HCT116 (cell line): Measurements from ENCODE around the gene NABP1. TPM values are rescaled to one million over a fixed set of nuclear protein-coding genes. Genes with fewer than 3 reads are reported as not detected.
A peak's percentile ranks its signal among the peaks of the same experiment; 100 is the strongest.

ENCODE experiments used
- ATAC-seq: fragments of 200-7000 bp; cut with Tn5 transposase; 2 replicates; pipeline ENCODE4 v1.9.1; 2020; ENCODE audit warnings: mild to moderate bottlenecking, moderate library complexity
- BruUV-seq: library from RNA; stranded (reverse); fragments of 400-500 nt; replicated peaks from 2 replicates; lab custom pipeline; 2021; lab: Mats Ljungman, UMichigan
- CTCF ChIA-PET: fragments of 300-600 bp; sonication (Branson Sonifier 250); formaldehyde crosslinking; loops from one replicate; lab custom pipeline; 2021; ENCODE audit warnings: antibody characterized with exemption; lab: Charles Lee
- POLR2A ChIA-PET: fragments of 300-600, 350-600 bp; sonication (Branson Sonifier 250); formaldehyde crosslinking; loops from one replicate; lab custom pipeline; 2021; ENCODE audit warnings: antibody characterized with exemption; lab: Charles Lee
- RAD21 ChIA-PET, 2 experiments: fragments of 300-600 bp; sonication (Branson Sonifier 250); formaldehyde crosslinking; loops; one replicate each; lab custom pipeline; 2023; ENCODE audit warnings: low total read pairs in 2 of 2; ENCODE audit not compliant: uncharacterized antibody in 2 of 2, unreplicated experiment in 2 of 2, low non-redundant PET in 1 of 2; lab: Charles Lee
- DNase-seq: peaks from one replicate; pipeline ENCODE4 v3.0.0-alpha.2; 2010; ENCODE audit warnings: low read depth, low spot score
- H2AFZ ChIP-seq: fragments of 200-600 bp; shearing (Covaris generic), sonication (generic); 2 replicates; pipeline ENCODE4 v1.6.1; 2017; ENCODE audit warnings: low read depth, mixed run types, mixed read lengths, antibody characterized with exemption, low read length; ENCODE audit not compliant: poor library complexity, severe bottlenecking
- H3K27ac ChIP-seq: 2 replicates; pipeline ENCODE4 v1.5.1; 2012; ENCODE audit warnings: low read depth, low read length
- H3K27me3 ChIP-seq: fragments of 200-600 bp; sonication (generic); 2 replicates; pipeline ENCODE4 v1.6.1; 2016; ENCODE audit warnings: mixed run types, low read length, mixed read lengths; ENCODE audit not compliant: insufficient read depth
- H3K36me3 ChIP-seq, 2 experiments: fragments of 200-500 bp in 1 of 2; fragments of 200-600 bp in 1 of 2; sonication (Bioruptor generic) in 1 of 2; sonication (generic) in 1 of 2; 2 replicates each; pipeline versions ENCODE4 v1.5.1 to v1.6.1; 2014 to 2016; ENCODE audit warnings: low read length in 2 of 2, inconsistent platforms in 1 of 2, mixed read lengths in 1 of 2, mixed run types in 1 of 2; ENCODE audit not compliant: insufficient read depth in 2 of 2, control insufficient read depth in 1 of 2
- H3K4me1 ChIP-seq, 2 experiments: fragments of 200-600 bp in 1 of 2; sonication (generic) in 1 of 2; 2 replicates each; pipeline versions ENCODE4 v1.5.1 to v1.6.1; 2012 to 2017; ENCODE audit warnings: low read length in 2 of 2, inconsistent platforms in 1 of 2, mild to moderate bottlenecking in 1 of 2, mixed read lengths in 1 of 2, mixed run types in 1 of 2, moderate library complexity in 1 of 2; ENCODE audit not compliant: insufficient read depth in 2 of 2, control insufficient read depth in 1 of 2
- H3K4me2 ChIP-seq: fragments of 200-600 bp; sonication (generic); 2 replicates; pipeline ENCODE4 v1.6.1; 2017; ENCODE audit warnings: mixed run types, low read length, mixed read lengths
- H3K4me3 ChIP-seq, 2 experiments: fragments of 200-600 bp in 1 of 2; sonication (generic) in 1 of 2; replicated peaks in 1 of 2; 2 replicates each; pipeline ENCODE4 v1.5.1; 2011 to 2016; ENCODE audit warnings: low read length in 2 of 2, control low read depth in 1 of 2, low read depth in 1 of 2, mild to moderate bottlenecking in 1 of 2, mixed read lengths in 1 of 2, mixed run types in 1 of 2
- H3K79me2 ChIP-seq: fragments of 200-600 bp; sonication (generic); 2 replicates; pipeline ENCODE4 v1.6.1; 2017; ENCODE audit warnings: mild to moderate bottlenecking, mixed run types, low read length, moderate library complexity, mixed read lengths; ENCODE audit not compliant: insufficient read depth
- H3K9ac ChIP-seq: fragments of 200-600 bp; sonication (generic); 2 replicates; pipeline ENCODE4 v1.6.1; 2016; ENCODE audit warnings: low read length, mixed read lengths
- H3K9me2 ChIP-seq: fragments of 200-600 bp; sonication (generic), shearing (Covaris generic); 2 replicates; pipeline ENCODE4 v1.6.1; 2017; ENCODE audit warnings: mixed run types, mild to moderate bottlenecking, moderate library complexity; ENCODE audit not compliant: insufficient read depth
- H3K9me3 ChIP-seq, 2 experiments: fragments of 200-500 bp in 1 of 2; fragments of 200-600 bp in 1 of 2; sonication (Bioruptor generic) in 1 of 2; sonication (generic) in 1 of 2; 2 replicates each; pipeline ENCODE4 v1.6.1; 2014 to 2017; ENCODE audit warnings: low read length in 2 of 2, mixed read lengths in 2 of 2, inconsistent platforms in 1 of 2, low read depth in 1 of 2, mild to moderate bottlenecking in 1 of 2, mixed run types in 1 of 2, moderate library complexity in 1 of 2; ENCODE audit not compliant: control insufficient read depth in 1 of 2, insufficient read depth in 1 of 2
- H4K20me1 ChIP-seq: fragments of 200-600 bp; sonication (generic), shearing (Covaris generic); 2 replicates; pipeline ENCODE4 v1.6.1; 2017; ENCODE audit warnings: mixed run types, mild to moderate bottlenecking, moderate library complexity; ENCODE audit not compliant: insufficient read depth
- CBX3 ChIP-seq: IDR thresholded peaks from 2 replicates; pipeline ENCODE4 v1.6.1; 2012; ENCODE audit warnings: low read depth
- CEBPB ChIP-seq: IDR thresholded peaks from 2 replicates; pipeline ENCODE4 v1.6.1; 2012; ENCODE audit warnings: low read depth
- EGR1 ChIP-seq: IDR thresholded peaks from 2 replicates; pipeline ENCODE4 v1.6.1; 2012; ENCODE audit warnings: low read depth
- EZH2phosphoT487 ChIP-seq: fragments of 200-600 bp; IDR thresholded peaks from 2 replicates; pipeline ENCODE4 v1.6.1; 2018; ENCODE audit warnings: antibody characterized with exemption, borderline replicate concordance
- FOSL1 ChIP-seq: IDR thresholded peaks from 2 replicates; pipeline ENCODE4 v1.6.1; 2012; ENCODE audit warnings: low read depth
- JUND ChIP-seq: IDR thresholded peaks from 2 replicates; pipeline ENCODE4 v1.6.1; 2012
- POLR2A ChIP-seq: IDR thresholded peaks from 2 replicates; pipeline ENCODE4 v1.7.0; 2011; ENCODE audit warnings: borderline replicate concordance; ENCODE audit not compliant: insufficient read depth, insufficient read length; ENCODE audit errors: extremely low read depth
- RAD21 ChIP-seq: IDR thresholded peaks from 2 replicates; pipeline ENCODE4 v1.6.1; 2012; ENCODE audit warnings: low read depth, mild to moderate bottlenecking
- SP1 ChIP-seq: IDR thresholded peaks from 2 replicates; pipeline ENCODE4 v1.6.1; 2012; ENCODE audit warnings: low read depth
- SRF ChIP-seq: IDR thresholded peaks from 2 replicates; pipeline ENCODE4 v1.6.1; 2012; ENCODE audit warnings: low read depth
- TCF7L2 ChIP-seq: IDR thresholded peaks from 2 replicates; pipeline ENCODE4 v1.7.0; 2011; ENCODE audit warnings: borderline replicate concordance, inconsistent platforms; ENCODE audit not compliant: insufficient read depth, insufficient read length; ENCODE audit errors: extremely low read depth
- ZNF274 ChIP-seq: fragments of 200-500 bp; sonication (Bioruptor generic); IDR thresholded peaks from 2 replicates; pipeline ENCODE4 v1.6.1; 2014; ENCODE audit warnings: mild to moderate bottlenecking, low read depth, low read length, inconsistent platforms
- intact Hi-C: fragments of 100-400 bp; cut with micrococcal nuclease; formaldehyde crosslinking; loops from 2 replicates; pipeline ENCODE4 v1.10.0; 2022
- total RNA-seq: library from RNA; stranded (reverse); gene quantifications from one replicate; pipeline ENCODE4 v1.2.1, GENCODE V29; 2021; ENCODE audit not compliant: unreplicated experiment

NABP1 gene
- total RNA-seq, 1 experiment from 2014 or later, result 39.3 TPM

- DNase-seq (peak; percentile 13), ATAC-seq (peak; percentile 69)
- Histone ChIP-seq H3K27ac (peak overlapping the region; percentile 49; the same call in 1 of the 2 replicates), H4K20me1 (no peaks in the 10 kb centered on the region), H2AFZ (peak overlapping the region; percentile 49), H3K27me3 (no peaks in the 10 kb centered on the region), H3K79me2 (no peaks in the 10 kb centered on the region), H3K9ac (peak overlapping the region; percentile 43), H3K36me3 (no peaks in the 10 kb centered on the region), H3K4me1 (peaks cover 35 to 48% of the 10 kb centered on the region in 2 experiments), H3K4me3 (peak overlapping the region in 1 of 2 experiments; percentile 44; a peak in 2 of 4 replicates), H3K4me2 (peak overlapping the region; percentile 82), H3K9me3 (no peaks in the 10 kb centered on the region), H3K9me2 (no peaks in the 10 kb centered on the region)
- ChIA-PET CTCF (no interaction called here), POLR2A (interaction anchor here (1.6 kb wide), 1 partner anchor 42 kb away, joined by 5 read pairs; the partner anchor contains the start of gene NABP1), RAD21 (no interaction called here)
- no TSS peak for BruUV-seq
- TF ChIP-seq RAD21, result no peak
- no peak for TF ChIP-seq EZH2phosphoT487
- no peak for TF ChIP-seq CBX3
- no peak for TF ChIP-seq EGR1
- TF ChIP-seq FOSL1, result no peak
- no peak for TF ChIP-seq POLR2A
- no peak for TF ChIP-seq CEBPB
- intact Hi-C loops, result no loop called here
Observed at GRCh38 chr2:191635333-191636234, 42.4 kb upstream of the NABP1 start.

- CTCF ChIA-PET, result no interaction called here
- H3K9me2 ChIP-seq, result no peaks in the 10 kb centered on the region
- TF ChIP-seq ZNF274 (no peak), FOSL1 (peak; percentile 73), TCF7L2 (peak; percentile 75), SRF (0 out of 2 replicates have a peak, but pooled peaks have one; percentile 17), CBX3 (peak; percentile 39; the same call in 1 of the 2 replicates), RAD21 (no peak), JUND (peak; percentile 77), CEBPB (0 out of 2 replicates have a peak, but pooled peaks have one; percentile 26), SP1 (peak; percentile 65)
- ATAC-seq, result peak; percentile 80
- no peaks in the 10 kb centered on the region for H3K79me2 ChIP-seq
- H3K36me3 ChIP-seq, result no peaks in the 10 kb centered on the region
- intact Hi-C loops, result no loop called here
- POLR2A ChIA-PET, result interaction anchor here (1.6 kb wide), 1 partner anchor 41 kb away, joined by 5 read pairs; the partner anchor contains the start of gene NABP1
- RAD21 ChIA-PET, result no interaction called here
- DNase-seq, result peak; percentile 54
- peak overlapping the region; percentile 49 for H2AFZ ChIP-seq
- no TSS peak for BruUV-seq
- H4K20me1 ChIP-seq, result no peaks in the 10 kb centered on the region
- peak overlapping the region; percentile 82 for H3K4me2 ChIP-seq
- H3K9me3 ChIP-seq, result no peaks in the 10 kb centered on the region
- peak overlapping the region; percentile 49; the same call in 1 of the 2 replicates for H3K27ac ChIP-seq
- H3K4me3 ChIP-seq, result peak overlapping the region in 1 of 2 experiments; percentile 44; a peak in 2 of 4 replicates
- H3K27me3 ChIP-seq, result no peaks in the 10 kb centered on the region
- peaks cover 35 to 48% of the 10 kb centered on the region in 2 experiments for H3K4me1 ChIP-seq
- peak overlapping the region; percentile 43 for H3K9ac ChIP-seq
Observed at GRCh38 chr2:191636235-191636543, 41.7 kb upstream of the NABP1 start.
